Tibial artery (tissue), 4 donors: ENCODE data around the gene MTG2.

Experiments used
- DNase-seq, 2 donors: peaks; one replicate each; pipeline ENCODE4 v3.0.0-alpha.2; 2019
- H3K27ac ChIP-seq, 2 donors: fragments of 200-600 bp; sonication (generic) in 1 of 2; 1 replicate in 1 of 2; 2 replicates in 1 of 2; pipeline ENCODE4 v1.5.1; 2018 to 2019; ENCODE audit warnings: mild to moderate bottlenecking in 1 of 2
- H3K27me3 ChIP-seq, 2 donors: fragments of 200-600 bp; sonication (generic) in 1 of 2; one replicate each; pipeline versions ENCODE4 v1.5.1 to v1.6.0; 2016 to 2019
- H3K36me3 ChIP-seq, 3 donors: fragments of 200-600 bp; sonication (generic) in 2 of 3; one replicate each; pipeline ENCODE4 v1.5.1; 2016 to 2019; ENCODE audit warnings: mild to moderate bottlenecking in 2 of 3
- H3K4me1 ChIP-seq, 4 donors: fragments of 200-600 bp; sonication (generic) in 2 of 4; 1 replicate in 3 of 4; 2 replicates in 1 of 4; pipeline ENCODE4 v1.5.1; 2016 to 2019
- H3K4me3 ChIP-seq, 2 donors: fragments of 200-600 bp; sonication (generic) in 1 of 2; 1 replicate in 1 of 2; 2 replicates in 1 of 2; pipeline ENCODE4 v1.5.1; 2018 to 2019; ENCODE audit warnings: mild to moderate bottlenecking in 2 of 2
- H3K9me3 ChIP-seq, 3 donors: fragments of 200-600 bp; sonication (generic) in 1 of 3; one replicate each; pipeline ENCODE4 v1.5.1; 2016 to 2019
- intact Hi-C: fragments of 100-400 bp; cut with DNase I; formaldehyde crosslinking; loops from one replicate; pipeline ENCODE4 v1.15.0; 2023; ENCODE audit warnings: low total_unique reads
- TF ChIP-seq, protein P1 (sequence below), 2 experiments: fragments of 200-600 bp in 1 of 2; fragments of 450-650 bp in 1 of 2; IDR thresholded peaks; one replicate each; pipeline ENCODE4 v1.5.1; 2017 to 2019; ENCODE audit warnings: antibody characterized with exemption in 2 of 2, mild to moderate bottlenecking in 1 of 2, moderate library complexity in 1 of 2

Gene MTG2

DNA sequence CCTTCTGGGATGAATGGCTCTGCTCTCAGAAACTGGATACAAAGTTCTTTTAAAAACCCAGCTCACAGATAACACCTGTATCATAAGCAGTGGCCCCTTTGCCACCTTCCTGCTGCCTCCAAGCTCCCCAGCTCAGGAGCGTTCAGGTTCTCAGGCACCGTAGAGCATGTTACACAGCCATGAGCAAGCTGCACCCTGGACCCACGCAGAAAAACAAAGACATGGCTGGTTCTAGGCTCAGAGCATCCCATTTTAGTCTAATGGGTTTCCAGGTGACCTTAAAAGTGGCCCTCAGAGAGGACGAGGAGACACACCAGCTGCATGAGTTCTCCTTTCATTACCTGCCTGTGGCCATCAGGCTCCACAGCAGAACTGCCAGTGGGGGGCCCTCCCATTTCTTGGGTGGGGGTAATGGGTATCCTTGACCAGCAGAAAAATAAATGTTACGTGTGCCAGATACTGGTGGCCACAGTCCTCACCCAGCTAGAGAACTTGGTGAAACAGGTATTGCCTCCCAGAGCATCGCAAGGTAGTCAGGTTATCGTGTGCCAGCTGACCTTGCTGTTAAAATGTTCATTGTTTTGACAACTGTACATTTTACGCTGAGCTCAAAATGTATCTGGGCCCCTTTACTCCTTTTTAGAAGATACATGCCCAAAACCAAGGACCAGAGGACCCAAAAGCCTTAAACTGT, 47.1 kb upstream of the MTG2 start:
- no peak for DNase-seq
- peaks cover 0 to 10% (median 5%) of the 10 kb centered on the region in 4 donors for H3K4me1 ChIP-seq
- peak overlapping the region in 1 of 2 donors; percentile 1 for H3K27ac ChIP-seq
- no peak overlapping the region for H3K4me3 ChIP-seq
- H3K27me3 ChIP-seq, result no peaks in the 10 kb centered on the region
- H3K9me3 ChIP-seq, result no peaks in the 10 kb centered on the region
- intact Hi-C loops, result loop anchor here (5.0 kb wide), 2 partner anchors 108 to 123 kb away; no protein-coding TSS in a partner anchor
- peaks cover 52 to 100% (median 96%) of the 10 kb centered on the region in 3 donors for H3K36me3 ChIP-seq
- TF ChIP-seq, protein P1, sequence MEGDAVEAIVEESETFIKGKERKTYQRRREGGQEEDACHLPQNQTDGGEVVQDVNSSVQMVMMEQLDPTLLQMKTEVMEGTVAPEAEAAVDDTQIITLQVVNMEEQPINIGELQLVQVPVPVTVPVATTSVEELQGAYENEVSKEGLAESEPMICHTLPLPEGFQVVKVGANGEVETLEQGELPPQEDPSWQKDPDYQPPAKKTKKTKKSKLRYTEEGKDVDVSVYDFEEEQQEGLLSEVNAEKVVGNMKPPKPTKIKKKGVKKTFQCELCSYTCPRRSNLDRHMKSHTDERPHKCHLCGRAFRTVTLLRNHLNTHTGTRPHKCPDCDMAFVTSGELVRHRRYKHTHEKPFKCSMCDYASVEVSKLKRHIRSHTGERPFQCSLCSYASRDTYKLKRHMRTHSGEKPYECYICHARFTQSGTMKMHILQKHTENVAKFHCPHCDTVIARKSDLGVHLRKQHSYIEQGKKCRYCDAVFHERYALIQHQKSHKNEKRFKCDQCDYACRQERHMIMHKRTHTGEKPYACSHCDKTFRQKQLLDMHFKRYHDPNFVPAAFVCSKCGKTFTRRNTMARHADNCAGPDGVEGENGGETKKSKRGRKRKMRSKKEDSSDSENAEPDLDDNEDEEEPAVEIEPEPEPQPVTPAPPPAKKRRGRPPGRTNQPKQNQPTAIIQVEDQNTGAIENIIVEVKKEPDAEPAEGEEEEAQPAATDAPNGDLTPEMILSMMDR (IDR thresholded peaks at IDR 0.05), result no peak

DNA sequence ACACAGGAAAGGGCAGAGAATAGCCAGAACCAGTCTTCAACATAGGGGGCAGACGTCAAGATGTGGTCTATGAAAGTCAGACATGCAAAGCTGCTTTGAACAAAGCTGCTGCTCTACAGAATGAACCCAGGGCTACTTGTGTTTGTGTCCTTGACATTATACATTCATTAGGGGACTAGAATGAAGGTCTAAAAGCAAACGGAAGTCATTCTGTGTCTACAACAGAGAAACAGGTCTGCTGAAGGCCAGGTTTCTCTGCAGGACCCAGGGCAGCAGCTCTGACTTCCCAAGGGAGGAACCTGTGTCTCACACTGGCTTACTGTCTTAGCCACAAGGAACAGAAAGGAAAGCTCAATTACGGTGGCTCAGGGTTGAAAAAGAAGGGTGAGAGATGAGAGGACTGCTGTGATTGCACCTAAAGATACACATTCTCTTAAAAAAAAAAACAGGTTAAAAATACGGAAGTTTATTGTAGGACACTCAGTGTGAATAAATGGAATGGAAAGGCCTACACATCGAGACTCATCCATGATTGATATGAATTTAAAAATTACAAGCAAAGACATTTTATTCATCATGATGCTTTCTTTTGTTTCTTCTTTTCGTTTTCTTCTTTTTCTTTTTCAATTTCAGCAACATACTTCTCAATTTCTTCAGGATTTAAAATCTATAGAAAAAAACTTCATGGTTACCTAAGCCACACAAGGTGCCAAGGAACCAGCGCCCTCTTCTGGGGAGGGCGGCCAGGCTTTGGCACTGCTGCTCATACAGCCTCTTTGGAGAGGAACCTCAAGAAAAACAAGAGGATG, 46.3 kb upstream of the MTG2 start:
- Histone ChIP-seq H3K4me3 (no peak overlapping the region), H3K27me3 (no peaks in the 10 kb centered on the region), H3K4me1 (peaks cover under 1 to 17% (median 12%) of the 10 kb centered on the region in 4 donors), H3K27ac (no peak overlapping the region), H3K36me3 (peaks cover 44 to 94% (median 88%) of the 10 kb centered on the region in 3 donors), H3K9me3 (no peaks in the 10 kb centered on the region)
- DNase-seq, result peak; percentile 70 to 81
- TF ChIP-seq, protein P1 (IDR thresholded peaks at IDR 0.05), result peak; percentile 66 to 74
- intact Hi-C loops, result loop anchor here (5.0 kb wide), 2 partner anchors 109 to 124 kb away; no protein-coding TSS in a partner anchor

DNA sequence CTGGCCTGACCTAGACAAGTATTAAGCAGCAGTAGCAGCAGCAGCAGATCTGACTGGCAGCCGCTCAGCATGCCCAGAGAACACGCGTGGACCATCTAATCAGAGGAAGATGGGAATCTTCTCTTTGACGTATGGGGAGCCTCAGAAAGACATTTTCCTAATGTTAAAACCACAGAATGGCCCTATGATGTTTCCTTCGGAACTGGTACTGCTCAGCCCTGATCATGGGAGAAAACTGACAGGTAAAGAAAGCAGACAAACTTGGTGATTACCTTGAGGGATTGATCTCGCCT, 45.8 kb upstream of the MTG2 start:
- Histone ChIP-seq H3K9me3 (no peaks in the 10 kb centered on the region), H3K27me3 (no peaks in the 10 kb centered on the region), H3K4me3 (no peak overlapping the region), H3K27ac (no peak overlapping the region), H3K36me3 (peaks cover 39 to 88% (median 83%) of the 10 kb centered on the region in 3 donors), H3K4me1 (peaks cover 4 to 23% (median 18%) of the 10 kb centered on the region in 4 donors)
- DNase-seq, result no peak
- intact Hi-C loops, result loop anchor here (5.0 kb wide), 2 partner anchors 110 to 125 kb away; no protein-coding TSS in a partner anchor
- TF ChIP-seq, protein P1 (IDR thresholded peaks at IDR 0.05), result no peak

DNA sequence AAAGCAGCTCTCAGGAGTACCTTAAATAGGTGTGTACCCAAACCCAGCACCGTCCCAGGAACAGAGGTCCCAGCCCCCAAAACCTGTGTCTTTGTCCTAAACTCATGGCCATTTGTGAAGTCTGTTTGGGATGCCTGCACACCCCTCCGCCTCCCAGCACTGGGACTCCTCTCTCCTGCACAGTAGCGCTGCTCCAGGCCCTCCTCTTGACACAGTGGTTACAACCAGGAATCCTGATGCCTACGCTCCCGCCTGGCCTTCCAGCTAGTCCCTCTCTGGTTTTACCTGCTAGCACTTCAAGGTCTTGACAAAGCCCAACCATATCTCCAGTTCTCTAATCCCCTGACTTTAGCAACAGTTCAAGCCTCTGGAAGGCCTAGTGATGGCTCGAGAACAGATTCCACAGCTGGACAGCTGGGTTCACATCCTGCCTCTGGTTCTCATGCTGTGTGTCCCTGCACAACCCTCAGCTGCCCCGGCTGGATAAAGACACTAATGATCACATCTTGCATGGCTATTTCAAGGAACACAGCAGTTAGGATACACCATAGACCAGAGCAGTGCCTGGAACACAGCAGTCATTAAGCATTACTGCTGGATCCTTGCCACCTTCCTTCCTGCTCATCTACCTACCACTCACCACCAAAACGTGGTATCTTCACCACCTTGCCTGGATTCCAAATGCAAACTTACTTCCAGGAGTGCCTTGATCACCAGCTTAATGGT, 45.2 kb upstream of the MTG2 start:
- H3K36me3 ChIP-seq, result peaks cover 35 to 82% (median 77%) of the 10 kb centered on the region in 3 donors
- intact Hi-C loops, result loop anchor here (5.0 kb wide), 2 partner anchors 110 to 125 kb away; no protein-coding TSS in a partner anchor
- no peak overlapping the region for H3K27ac ChIP-seq
- H3K4me1 ChIP-seq, result peaks cover 4 to 25% (median 21%) of the 10 kb centered on the region in 4 donors
- H3K27me3 ChIP-seq, result no peaks in the 10 kb centered on the region
- no peaks in the 10 kb centered on the region for H3K9me3 ChIP-seq
- DNase-seq, result no peak
- TF ChIP-seq, protein P1 (IDR thresholded peaks at IDR 0.05), result no peak
- no peak overlapping the region for H3K4me3 ChIP-seq

DNA sequence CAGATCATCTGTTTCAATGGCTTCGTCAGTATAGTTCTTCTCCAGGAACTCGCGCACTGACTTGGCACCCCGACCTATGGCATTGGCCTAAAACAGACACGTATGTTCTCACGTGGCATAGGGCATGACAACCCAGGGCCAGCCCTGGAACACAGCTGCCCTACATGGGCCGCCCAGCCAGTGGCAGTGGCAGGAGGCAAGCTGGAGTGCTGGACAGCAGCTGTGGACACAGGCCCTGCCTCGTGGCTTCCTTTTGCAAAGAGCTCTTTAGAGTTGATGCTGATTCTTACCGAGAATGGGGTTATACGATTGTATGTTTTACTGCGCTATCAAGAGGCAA, 44.7 kb upstream of the MTG2 start:
- TF ChIP-seq, protein P1 (IDR thresholded peaks at IDR 0.05), result no peak
- no peak overlapping the region for H3K4me3 ChIP-seq
- H3K4me1 ChIP-seq, result peaks cover 4 to 25% (median 21%) of the 10 kb centered on the region in 4 donors
- no peaks in the 10 kb centered on the region for H3K9me3 ChIP-seq
- H3K36me3 ChIP-seq, result peaks cover 30 to 77% (median 72%) of the 10 kb centered on the region in 3 donors
- H3K27me3 ChIP-seq, result no peaks in the 10 kb centered on the region
- intact Hi-C loops, result loop anchor here (5.0 kb wide), 2 partner anchors 111 to 126 kb away; no protein-coding TSS in a partner anchor
- no peak overlapping the region for H3K27ac ChIP-seq
- DNase-seq, result no peak
